H1 (cell line): ENCODE measurements around the gene CAMK1G. TPM values are rescaled to one million over a fixed set of nuclear protein-coding genes. Genes with fewer than 3 reads are reported as not detected.
A peak's percentile ranks its signal among the peaks of the same experiment; 100 is the strongest.

Experiments used
- CTCF ChIA-PET: fragments of 300-600 bp; sonication (Branson Sonifier 250); formaldehyde crosslinking; loops from one replicate; lab custom pipeline; 2021; ENCODE audit not compliant: partially characterized antibody; lab: Charles Lee
- POLR2A ChIA-PET: fragments of 300-600 bp; sonication (Branson Sonifier 250); formaldehyde crosslinking; loops from one replicate; lab custom pipeline; 2021; ENCODE audit warnings: inconsistent platforms; ENCODE audit not compliant: partially characterized antibody; lab: Charles Lee
- DNase-seq, 2 experiments: peaks; one replicate each; pipeline versions ENCODE4 v3.0.0 to v3.0.0-alpha.2; 2010 to 2022; ENCODE audit warnings: low spot score in 2 of 2, low read depth in 1 of 2, mixed read lengths in 1 of 2
- FAIRE-seq: peaks from 2 replicates; lab custom pipeline; 2011; peaks lifted over from hg19 to GRCh38; lab: Jason Lieb, UNC
- H2AFZ ChIP-seq: 2 replicates; pipeline ENCODE4 v1.8.1; 2012; ENCODE audit warnings: low read length, inconsistent platforms
- H2AK5ac ChIP-seq: 2 replicates; pipeline ENCODE4 v1.6.1; 2013; ENCODE audit warnings: low read depth, low read length
- H2BK120ac ChIP-seq: replicated peaks from 2 replicates; pipeline ENCODE3; 2013; ENCODE audit warnings: low read depth, low read length, inconsistent platforms
- H2BK12ac ChIP-seq: 2 replicates; pipeline ENCODE4 v1.6.1; 2013; ENCODE audit warnings: low read depth, low read length
- H2BK15ac ChIP-seq: 2 replicates; pipeline ENCODE4 v1.6.1; 2013; ENCODE audit warnings: low read length
- H2BK20ac ChIP-seq: 2 replicates; pipeline ENCODE4 v1.6.1; 2013; ENCODE audit warnings: low read length
- H2BK5ac ChIP-seq: 2 replicates; pipeline ENCODE4 v1.6.1; 2013; ENCODE audit warnings: low read depth, low read length
- H3K14ac ChIP-seq: 2 replicates; pipeline ENCODE4 v1.6.1; 2013; ENCODE audit warnings: inconsistent platforms; ENCODE audit not compliant: insufficient read length
- H3K18ac ChIP-seq: 2 replicates; pipeline ENCODE4 v1.6.1; 2013; ENCODE audit warnings: low read length; ENCODE audit errors: extremely low read depth
- H3K23ac ChIP-seq: 2 replicates; pipeline ENCODE4 v1.6.1; 2013; ENCODE audit warnings: inconsistent platforms; ENCODE audit not compliant: insufficient read length
- H3K23me2 ChIP-seq: 2 replicates; pipeline ENCODE4 v1.6.1; 2013; ENCODE audit warnings: low read depth, low read length
- H3K27ac ChIP-seq: 2 replicates; pipeline ENCODE4 v1.6.1; 2011; ENCODE audit warnings: low read depth, low read length, inconsistent platforms
- H3K27me3 ChIP-seq, 4 experiments: replicated peaks in 1 of 4; 1 replicate in 1 of 4; 2 replicates in 3 of 4; pipeline versions ENCODE4 v1.6.1 to v1.8.1; 2011 to 2013; ENCODE audit warnings: low read length in 3 of 4, mild to moderate bottlenecking in 3 of 4, inconsistent platforms in 2 of 4, mixed read lengths in 2 of 4, moderate library complexity in 1 of 4; ENCODE audit not compliant: control insufficient read depth in 3 of 4, insufficient read depth in 3 of 4; ENCODE audit errors: extremely low read depth in 1 of 4
- H3K36me3 ChIP-seq, 4 experiments: 2 replicates each; pipeline versions ENCODE4 v1.6.1 to v1.8.1; 2011 to 2013; ENCODE audit warnings: mild to moderate bottlenecking in 4 of 4, low read length in 3 of 4, moderate library complexity in 2 of 4, control low read depth in 1 of 4, inconsistent platforms in 1 of 4; ENCODE audit not compliant: insufficient read depth in 4 of 4, control insufficient read depth in 2 of 4
- H3K4ac ChIP-seq: replicated peaks from 2 replicates; pipeline ENCODE3; 2013; ENCODE audit warnings: low read length, low read depth, mixed read lengths, inconsistent platforms; ENCODE audit not compliant: insufficient read length
- H3K4me1 ChIP-seq, 4 experiments: replicated peaks in 1 of 4; 1 replicate in 1 of 4; 2 replicates in 3 of 4; pipeline versions ENCODE4 v1.6.1 to v1.8.1; 2011 to 2013; ENCODE audit warnings: low read length in 3 of 4, inconsistent platforms in 2 of 4, mixed read lengths in 1 of 4; ENCODE audit not compliant: insufficient read depth in 4 of 4, control insufficient read depth in 3 of 4
- H3K4me2 ChIP-seq, 2 experiments: 2 replicates each; pipeline versions ENCODE4 v1.6.1 to v1.8.1; 2011 to 2013; ENCODE audit warnings: low read depth in 2 of 2, low read length in 2 of 2, control low read depth in 1 of 2, inconsistent platforms in 1 of 2, mild to moderate bottlenecking in 1 of 2; ENCODE audit not compliant: insufficient read depth in 1 of 2
- H3K4me3 ChIP-seq, 4 experiments: fragments of 200-600, 300-600 bp in 1 of 4; sonication (generic), shearing (Covaris generic), sonication (Bioruptor Twin) in 1 of 4; 2 replicates each; pipeline versions ENCODE4 v1.5.1 to v1.8.1; 2011 to 2016; ENCODE audit warnings: low read length in 4 of 4, low read depth in 3 of 4, control low read depth in 2 of 4, inconsistent platforms in 2 of 4, mild to moderate bottlenecking in 2 of 4, mixed read lengths in 1 of 4, moderate library complexity in 1 of 4; ENCODE audit not compliant: insufficient read depth in 2 of 4; ENCODE audit errors: extremely low read depth in 1 of 4
- H3K56ac ChIP-seq: replicated peaks from 2 replicates; pipeline ENCODE3; 2013; ENCODE audit warnings: low read depth, mild to moderate bottlenecking, mixed read lengths, low read length, inconsistent platforms; ENCODE audit not compliant: insufficient read length
- H3K79me1 ChIP-seq: 2 replicates; pipeline ENCODE4 v1.6.1; 2013; ENCODE audit warnings: low read depth, low read length, control low read depth
- H3K79me2 ChIP-seq, 2 experiments: 2 replicates each; pipeline versions ENCODE4 v1.6.1 to v1.8.1; 2012 to 2013; ENCODE audit warnings: low read length in 2 of 2, mild to moderate bottlenecking in 2 of 2, inconsistent platforms in 1 of 2; ENCODE audit not compliant: insufficient read depth in 2 of 2, control insufficient read depth in 1 of 2
- H3K9ac ChIP-seq, 4 experiments: replicated peaks in 1 of 4; 1 replicate in 1 of 4; 2 replicates in 3 of 4; pipeline versions ENCODE4 v1.6.1 to v1.8.1; 2011 to 2013; ENCODE audit warnings: low read depth in 3 of 4, low read length in 3 of 4, control low read depth in 2 of 4, mild to moderate bottlenecking in 2 of 4, moderate library complexity in 2 of 4, inconsistent platforms in 1 of 4; ENCODE audit errors: extremely low read depth in 1 of 4
- H3K9me3 ChIP-seq, 2 experiments: 2 replicates each; pipeline versions ENCODE4 v1.6.1 to v1.8.1; 2012 to 2013; ENCODE audit warnings: mild to moderate bottlenecking in 2 of 2, moderate library complexity in 2 of 2, control low read depth in 1 of 2, inconsistent platforms in 1 of 2, low read depth in 1 of 2, low read length in 1 of 2, mixed read lengths in 1 of 2; ENCODE audit not compliant: insufficient read depth in 2 of 2
- H4K20me1 ChIP-seq, 2 experiments: replicated peaks in 1 of 2; 2 replicates each; pipeline versions ENCODE3 to v1.8.1; 2011 to 2013; ENCODE audit warnings: inconsistent platforms in 2 of 2, low read length in 2 of 2, mild to moderate bottlenecking in 1 of 2; ENCODE audit not compliant: insufficient read depth in 2 of 2, control insufficient read depth in 1 of 2
- H4K5ac ChIP-seq: 2 replicates; pipeline ENCODE4 v1.6.1; 2013; ENCODE audit warnings: low read length, low read depth, mixed read lengths, inconsistent platforms; ENCODE audit not compliant: insufficient read length
- H4K8ac ChIP-seq: 2 replicates; pipeline ENCODE4 v1.8.0; 2013; ENCODE audit warnings: mild to moderate bottlenecking, moderate library complexity, low read length, inconsistent platforms; ENCODE audit not compliant: insufficient read depth; ENCODE audit errors: extremely low read depth
- H4K91ac ChIP-seq: replicated peaks from 2 replicates; pipeline ENCODE3; 2013; ENCODE audit warnings: low read length, mixed read lengths, inconsistent platforms; ENCODE audit not compliant: insufficient read length
- ATF2 ChIP-seq: IDR thresholded peaks from 2 replicates; pipeline ENCODE4 v1.6.1; 2012; ENCODE audit warnings: low read length, inconsistent platforms
- BACH1 ChIP-seq: IDR thresholded peaks from 2 replicates; pipeline ENCODE4 v1.6.1; 2012; ENCODE audit warnings: low read length, improper control_type of control experiment
- BCL11A ChIP-seq, 2 experiments: IDR thresholded peaks; one replicate each; pipeline ENCODE4 v1.6.1; 2011; ENCODE audit warnings: low read depth in 2 of 2, low read length in 2 of 2, mild to moderate bottlenecking in 2 of 2
- E2F6 ChIP-seq: IDR thresholded peaks from 2 replicates; pipeline ENCODE4 v1.6.1; 2012; ENCODE audit warnings: inconsistent platforms
- EGR1 ChIP-seq: IDR thresholded peaks from 2 replicates; pipeline ENCODE4 v1.6.1; 2011; ENCODE audit warnings: low read depth, low read length, borderline replicate concordance
- EP300 ChIP-seq, 2 experiments: IDR thresholded peaks; 1 replicate in 1 of 2; 2 replicates in 1 of 2; pipeline ENCODE4 v1.6.1; 2011 to 2012; ENCODE audit warnings: low read depth in 2 of 2, low read length in 2 of 2, mild to moderate bottlenecking in 2 of 2, borderline replicate concordance in 1 of 2, inconsistent platforms in 1 of 2, moderate library complexity in 1 of 2
- JUN ChIP-seq: IDR thresholded peaks from 2 replicates; pipeline ENCODE4 v1.6.1; 2011; ENCODE audit warnings: low read depth, mild to moderate bottlenecking, improper control_type of control experiment, low read length
- POLR2AphosphoS5 ChIP-seq: IDR thresholded peaks from 2 replicates; pipeline ENCODE4 v1.6.1; 2011; ENCODE audit warnings: low read depth, low read length
- ZNF274 ChIP-seq: IDR thresholded peaks from 2 replicates; pipeline ENCODE4 v1.7.0; 2012; ENCODE audit warnings: low read length, borderline replicate concordance; ENCODE audit errors: extremely low read depth
- WGBS, 2 experiments: shearing (Covaris generic) in 1 of 2; methylation state at CpG; one replicate each; pipeline versions ENCODE4 v1.1.6 to v1.1.7; 2013 to 2015; ENCODE audit warnings: low lambda C conversion rate in 2 of 2, mixed read lengths in 2 of 2, inconsistent platforms in 1 of 2, low coverage in 1 of 2, missing lambda C conversion rate in 1 of 2; ENCODE audit not compliant: insufficient replicate concordance in 2 of 2, insufficient coverage in 1 of 2, insufficient read length in 1 of 2; ENCODE audit errors: extremely low coverage in 1 of 2, missing lambda C conversion rate in 1 of 2; 5-methylcytosine and 5-hydroxymethylcytosine counted together
- polyA plus RNA-seq, 7 experiments: library from polyadenylated mRNA; depleted of rRNA in 3 of 7; stranded (reverse) in 5 of 7; unstranded in 2 of 7; fragments of >200 nt in 5 of 7; fragments of 200-250 nt in 2 of 7; gene quantifications; 1 replicate in 5 of 7; 2 replicates in 1 of 7; 4 replicates in 1 of 7; pipeline versions ENCODE4 v1.2.1 to v1.2.3, GENCODE V29; 2011 to 2013; ENCODE audit warnings: missing spikeins in 2 of 7, mixed read lengths in 2 of 7
- total RNA-seq: library from RNA; stranded (reverse); fragmentation: NEBNext Ultra II Directional; extraction: Animal tissue kit (Norgen Biotek cat#: 25700); gene quantifications from 2 replicates; pipeline ENCODE4 v1.2.1, GENCODE V29; 2021

Gene CAMK1G
- total and polyA plus RNA-seq, 2 of the 8 experiments (the other 6 are each of a cell fraction or from before 2014, with no cell fraction given): 1.00 to 1.0 TPM

GRCh38 chr1:209621741-209622655 lies 38.5 kb downstream of the CAMK1G start:
- DNase-seq (no peak), FAIRE-seq (no peak)
- Histone ChIP-seq H3K23me2 (no peaks in the 10 kb centered on the region), H4K20me1 (no peaks in the 10 kb centered on the region), H2BK15ac (no peak overlapping the region), H3K27me3 (no peaks in the 10 kb centered on the region), H3K27ac (no peak overlapping the region), H3K4me2 (no peak overlapping the region), H4K91ac (no peak overlapping the region), H2AK5ac (no peak overlapping the region), H2BK12ac (0 out of 2 replicates have a peak overlapping the region, but pooled peaks have one; percentile 43), H2AFZ (no peak overlapping the region), H2BK120ac (no peak overlapping the region), H3K14ac (no peak overlapping the region), H2BK5ac (no peak overlapping the region), H3K79me2 (no peaks in the 10 kb centered on the region), H3K36me3 (no peaks in the 10 kb centered on the region), H3K4me3 (no peak overlapping the region), H3K56ac (no peak overlapping the region), H3K9ac (no peak overlapping the region), H3K79me1 (no peaks in the 10 kb centered on the region), H3K9me3 (no peaks in the 10 kb centered on the region), H2BK20ac (no peak overlapping the region), H3K23ac (no peak overlapping the region), H3K4me1 (no peaks in the 10 kb centered on the region; a peak in 1 of 7 replicates), H4K8ac (no peak overlapping the region), H3K18ac (no peak overlapping the region), H3K4ac (no peak overlapping the region), H4K5ac (no peak overlapping the region)
- POLR2A ChIA-PET: no interaction called here
- WGBS, 2 experiments: 87% methylated on average over 11 of the region's 11 CpGs; no CpG with 5 or more reads in 1 of the 2 experiments
- CTCF ChIA-PET: interaction anchor here (1.0 to 11.4 kb wide), 3 partner anchors 15 to 58 kb away, joined by 3 to 365 read pairs (median 209); partner anchors contain the start of gene CAMK1G
- TF ChIP-seq EGR1 (no peak), JUN (no peak), ZNF274 (no peak), E2F6 (no peak), ATF2 (no peak), POLR2AphosphoS5 (no peak), BCL11A (IDR thresholded peaks at IDR 0.05; ENCODE audit: low read depth in 2 of 2, low read length in 2 of 2) (no peak), EP300 (IDR thresholded peaks at IDR 0.05; ENCODE audit: borderline replicate concordance in 1 of 2, low read depth in 2 of 2, low read length in 2 of 2) (no peak), BACH1 (no peak)
